Medulla oblongata (tissue), 1 donor: ENCODE results near the gene SNAP29.
"Not testable (repeated sequence)": the region's sequence is repeated elsewhere in the genome, so short reads cannot be mapped to it uniquely, and the experiment has no call there.

Experiments
- DNase-seq: peaks from one replicate; pipeline ENCODE4 v3.0.0-alpha.2; 2015; ENCODE audit errors: extremely low spot score

SNAP29 gene

DNA sequence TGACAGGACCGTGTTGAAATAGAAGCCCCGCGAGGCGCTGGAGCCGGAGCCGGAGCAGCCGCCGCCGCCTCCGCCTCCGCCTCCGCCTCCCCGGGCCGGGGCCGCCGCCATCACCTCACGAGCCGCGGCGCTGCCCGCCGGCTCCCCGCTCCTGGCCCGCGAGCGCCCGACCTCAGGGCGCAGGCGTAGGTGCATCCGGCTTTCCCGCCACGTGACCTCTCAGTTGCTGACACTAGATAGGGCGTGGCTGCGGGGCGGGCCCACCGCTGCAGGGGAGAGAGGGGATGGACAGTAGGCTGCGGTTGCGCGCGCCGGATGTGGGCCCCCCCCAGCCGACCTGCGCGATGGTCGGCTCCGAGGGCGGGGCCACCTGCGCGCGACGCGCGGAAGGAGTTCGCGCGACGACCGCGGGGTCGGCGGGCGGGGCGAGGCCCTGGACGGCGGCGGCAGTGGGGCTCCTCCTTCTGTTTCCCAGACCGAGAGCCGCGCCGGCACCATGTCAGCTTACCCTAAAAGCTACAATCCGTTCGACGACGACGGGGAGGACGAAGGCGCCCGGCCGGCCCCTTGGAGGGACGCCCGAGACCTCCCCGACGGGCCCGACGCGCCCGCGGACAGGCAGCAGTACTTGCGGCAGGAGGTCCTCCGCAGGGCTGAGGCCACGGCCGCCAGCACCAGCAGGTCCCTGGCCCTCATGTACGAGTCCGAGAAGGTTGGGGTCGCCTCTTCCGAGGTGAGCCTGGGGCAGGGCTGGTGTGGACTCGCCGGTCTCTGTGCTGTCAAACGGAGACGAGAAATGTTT lies at the start of gene SNAP29, which contains the start of gene PI4KA:
TSS of gene SNAP29 (plus strand) at position 393 of the 802 bp plus-strand sequence. CDS start at position 497, 104 bp downstream.
TSS of gene PI4KA (minus strand) at position 197 of the 802 bp plus-strand sequence. CDS start at position 111, 86 bp downstream.
- peak; percentile 98 for DNase-seq

DNA sequence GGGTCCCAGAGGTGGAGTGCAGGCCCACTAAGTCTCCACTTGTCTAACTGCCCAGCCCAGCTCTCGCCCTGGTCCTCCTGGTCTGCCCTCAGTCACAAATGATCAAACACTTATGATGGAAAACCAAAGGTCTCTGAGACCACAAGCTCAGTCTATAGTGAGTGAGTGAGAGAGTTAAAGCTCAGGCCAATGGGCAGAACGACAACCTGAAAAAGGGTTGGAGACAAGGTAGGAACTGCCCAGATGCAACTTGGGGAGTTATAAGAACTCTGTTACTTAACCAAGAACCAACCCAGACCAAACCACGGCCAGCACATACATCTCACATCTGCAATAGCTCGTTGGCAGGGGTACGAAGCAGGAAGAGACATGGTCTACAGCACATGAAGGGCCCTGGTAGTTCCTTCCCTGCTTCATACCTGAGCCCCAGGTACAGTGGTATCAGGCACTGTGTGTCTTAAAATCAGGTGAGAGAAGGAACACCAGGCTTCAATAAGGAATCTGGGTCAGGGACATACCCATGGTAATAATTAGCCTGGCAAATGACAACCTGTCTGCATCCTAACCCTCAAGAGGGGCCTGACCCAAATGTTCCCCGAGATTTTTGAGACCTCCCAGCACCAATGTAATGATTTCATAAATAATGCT lies 49.1 kb upstream of the SNAP29 start:
- DNase-seq = no peak

DNA sequence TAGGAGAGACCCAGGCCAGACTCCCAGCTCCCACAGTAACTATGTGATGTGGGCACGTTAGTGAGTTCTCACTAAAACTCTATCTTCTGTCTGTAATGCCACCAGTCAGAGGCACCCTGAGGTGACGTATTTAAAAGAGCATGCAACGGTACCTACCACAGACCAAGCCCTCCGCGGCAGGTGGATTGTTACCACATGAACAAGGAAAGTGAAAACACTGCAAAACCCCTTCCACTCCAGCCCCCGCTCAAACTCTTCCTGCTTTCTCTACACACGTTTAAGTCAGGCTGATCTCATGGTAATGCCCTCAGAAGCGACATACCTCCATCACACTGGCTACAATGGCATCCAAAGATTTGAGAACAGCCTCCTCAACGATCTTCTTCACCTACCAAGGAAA lies 48.2 kb upstream of the SNAP29 start:
- DNase-seq = no peak

DNA sequence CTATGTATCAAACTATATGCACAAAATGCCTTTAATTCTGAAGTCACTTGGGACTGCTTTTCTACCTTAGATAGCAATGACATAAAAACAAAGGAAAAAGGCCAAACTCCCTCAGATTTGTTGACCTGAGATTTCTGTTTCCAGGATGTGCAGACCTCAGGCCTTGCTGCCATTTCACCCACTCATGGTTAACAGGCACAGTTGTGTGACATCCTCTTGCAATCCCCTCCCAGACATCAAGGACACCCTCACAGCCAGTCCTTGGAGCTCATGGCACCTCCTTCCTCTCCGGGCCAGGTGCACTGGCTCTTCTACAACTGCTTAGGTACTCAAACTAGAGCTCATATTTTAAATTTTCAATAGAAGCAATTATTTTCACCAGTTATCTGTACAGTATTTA lies 47.6 kb upstream of the SNAP29 start:
- DNase-seq = no peak

DNA sequence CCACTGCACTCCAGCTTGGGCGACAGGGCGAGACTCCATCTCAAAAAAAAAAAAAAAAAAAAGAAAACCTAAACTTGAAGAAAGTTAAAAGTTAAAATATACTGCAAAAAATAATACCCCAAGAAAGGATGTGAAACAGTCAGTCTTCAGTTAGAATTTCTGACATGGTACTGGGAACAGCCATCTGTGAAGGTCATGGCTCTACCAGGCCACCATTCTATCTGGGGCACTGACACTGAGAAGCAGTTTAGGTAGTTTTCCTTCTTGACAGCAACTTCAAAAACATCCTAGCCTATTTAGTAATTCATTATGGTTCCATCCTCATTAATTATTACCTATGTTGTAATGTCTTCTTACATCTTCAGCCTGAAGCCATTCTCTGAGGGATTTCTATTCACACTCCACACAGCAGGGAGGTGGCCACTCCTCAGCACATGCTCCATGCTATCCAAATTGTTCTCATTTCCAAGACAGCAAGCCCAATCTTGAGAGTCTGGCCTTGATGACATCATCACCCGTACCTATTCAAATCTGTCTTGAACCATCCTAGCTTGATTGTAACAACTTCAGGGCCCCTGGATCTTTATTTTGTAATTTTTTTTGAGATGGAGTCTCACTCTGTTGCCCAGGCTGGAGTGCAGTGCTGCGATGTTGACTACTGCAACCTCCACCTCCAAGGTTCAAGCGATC lies 46.7 kb upstream of the SNAP29 start:
- DNase-seq = no peak

DNA sequence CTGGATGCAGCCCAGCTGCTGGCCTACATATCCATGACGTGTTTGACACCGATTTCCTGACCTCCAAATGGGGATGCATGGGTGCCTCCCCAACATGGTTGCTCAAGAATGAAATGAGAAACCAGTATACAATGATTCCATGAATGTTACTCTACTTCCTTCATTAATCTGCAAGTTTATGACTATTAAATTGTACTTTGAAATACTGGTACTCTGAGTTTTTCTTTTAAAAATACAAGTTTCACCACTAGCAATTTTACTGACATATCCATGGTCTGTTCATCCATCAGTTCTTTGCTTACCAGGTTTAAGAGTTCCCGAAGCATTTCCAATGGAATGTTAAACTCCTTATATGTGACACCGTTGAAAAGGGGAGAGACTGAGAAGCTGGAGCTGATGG lies 45.8 kb upstream of the SNAP29 start:
- no peak for DNase-seq

DNA sequence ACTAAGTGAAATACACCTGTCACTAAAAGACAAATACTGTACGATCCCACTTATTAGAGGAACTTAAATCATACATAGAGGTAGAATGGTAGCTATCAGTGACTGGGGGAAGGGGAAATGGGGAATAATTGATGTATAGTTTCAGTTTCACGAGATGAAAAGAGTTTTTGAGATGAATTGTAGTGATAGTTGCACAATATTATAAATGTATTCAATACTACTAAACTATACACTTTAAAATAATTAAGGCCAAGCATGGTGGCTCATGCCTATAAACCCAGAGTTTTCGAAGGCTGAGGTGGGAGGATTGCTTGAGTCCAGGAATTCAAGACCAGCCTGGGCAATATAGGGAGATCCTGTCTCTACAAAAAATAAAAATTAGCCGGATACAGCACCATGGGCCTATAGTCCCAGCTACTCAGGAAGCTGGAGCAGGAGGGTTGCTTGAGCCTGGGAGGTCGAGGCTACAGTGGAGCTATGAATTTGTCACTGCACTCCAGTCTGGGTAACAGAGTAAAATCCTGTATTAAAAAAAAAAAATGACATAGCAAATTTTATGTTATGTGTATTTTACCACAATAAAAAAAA lies 44.5 kb upstream of the SNAP29 start:
- DNase-seq = no peak

DNA sequence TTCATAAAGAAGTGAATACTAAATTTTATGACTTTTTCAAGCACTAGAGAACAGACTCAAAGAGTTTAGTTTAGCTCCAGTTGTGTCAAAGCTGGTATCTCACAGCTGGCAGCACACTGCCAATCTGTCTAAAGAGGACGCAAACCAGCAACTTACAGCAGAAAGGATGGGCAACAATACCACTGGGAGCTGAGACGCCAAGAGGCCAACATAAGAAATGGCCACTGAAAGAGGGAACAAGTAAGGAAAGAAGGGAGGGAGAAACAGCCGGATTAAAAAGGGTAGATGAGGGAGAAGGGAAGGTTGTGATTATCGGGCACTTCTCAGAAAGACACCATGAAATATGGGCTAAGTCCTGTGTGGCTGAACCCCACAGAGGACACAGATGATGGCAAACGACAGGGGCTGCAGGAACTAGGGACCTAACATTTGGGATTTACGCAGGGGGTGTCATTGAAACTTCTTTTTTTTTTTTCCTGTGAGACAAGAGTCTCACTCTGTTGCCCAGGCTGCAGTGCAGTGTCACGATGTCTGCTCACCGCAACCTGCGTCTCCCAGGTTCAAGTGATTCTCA lies 43.2 kb upstream of the SNAP29 start:
- no peak for DNase-seq

DNA sequence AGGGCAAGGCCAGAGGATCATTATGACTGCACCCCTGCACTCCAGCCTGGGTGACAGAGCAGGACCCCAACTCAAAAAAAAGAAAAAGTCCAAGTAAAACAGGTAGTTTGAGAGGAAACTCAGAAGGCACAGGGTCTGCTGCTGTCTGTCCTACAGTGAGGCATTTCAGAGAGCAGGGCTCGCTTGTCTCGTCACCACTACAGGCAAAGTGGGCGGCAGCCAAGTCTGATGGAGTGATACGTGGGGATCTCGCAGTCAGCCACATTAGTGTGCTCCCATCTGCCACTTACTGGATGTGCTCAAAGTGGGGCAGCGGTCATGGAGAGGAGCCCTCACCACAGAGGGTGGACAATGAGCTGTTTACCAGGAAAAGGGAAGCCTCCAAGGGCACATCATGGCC lies 42.2 kb upstream of the SNAP29 start:
- DNase-seq = no peak

DNA sequence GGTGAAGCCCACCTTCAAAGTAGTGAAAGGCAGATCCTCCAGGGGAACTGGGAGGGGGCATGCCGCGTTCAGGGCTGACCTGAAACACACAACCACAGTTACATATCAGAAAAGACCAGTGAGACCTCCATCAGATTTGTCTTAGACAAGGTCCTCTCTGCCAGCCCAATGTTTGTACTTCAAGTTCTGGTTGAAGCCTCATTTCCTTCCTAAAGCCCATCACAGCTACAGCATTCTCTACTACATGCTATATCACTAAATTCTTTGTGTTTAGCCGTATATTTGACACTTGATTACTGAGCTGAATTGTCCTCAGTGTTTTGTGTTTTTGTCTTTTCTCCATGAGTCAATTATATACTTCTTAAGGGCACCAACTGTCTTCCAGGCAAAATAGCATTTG lies 40.3 kb upstream of the SNAP29 start:
- no peak for DNase-seq

DNA sequence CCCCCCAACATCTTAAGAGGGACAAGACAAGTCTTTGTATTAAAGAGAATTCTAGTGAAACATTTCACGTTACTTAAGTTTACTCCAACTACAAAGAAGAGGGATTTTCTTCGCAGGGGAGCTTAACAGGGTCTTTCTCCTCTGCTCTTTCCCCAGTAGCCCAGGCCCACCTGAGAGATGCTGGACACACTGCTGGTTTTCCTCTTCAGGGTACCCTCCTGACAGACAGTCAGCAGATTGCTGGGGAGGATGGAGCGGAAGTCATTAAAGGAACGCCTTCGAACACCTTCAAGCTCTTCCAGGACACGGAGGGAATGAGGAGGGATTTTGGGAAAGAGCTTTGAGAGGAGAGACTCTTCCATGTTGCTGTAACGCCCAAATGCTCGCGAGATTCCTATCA lies 39.3 kb upstream of the SNAP29 start:
- no peak for DNase-seq

DNA sequence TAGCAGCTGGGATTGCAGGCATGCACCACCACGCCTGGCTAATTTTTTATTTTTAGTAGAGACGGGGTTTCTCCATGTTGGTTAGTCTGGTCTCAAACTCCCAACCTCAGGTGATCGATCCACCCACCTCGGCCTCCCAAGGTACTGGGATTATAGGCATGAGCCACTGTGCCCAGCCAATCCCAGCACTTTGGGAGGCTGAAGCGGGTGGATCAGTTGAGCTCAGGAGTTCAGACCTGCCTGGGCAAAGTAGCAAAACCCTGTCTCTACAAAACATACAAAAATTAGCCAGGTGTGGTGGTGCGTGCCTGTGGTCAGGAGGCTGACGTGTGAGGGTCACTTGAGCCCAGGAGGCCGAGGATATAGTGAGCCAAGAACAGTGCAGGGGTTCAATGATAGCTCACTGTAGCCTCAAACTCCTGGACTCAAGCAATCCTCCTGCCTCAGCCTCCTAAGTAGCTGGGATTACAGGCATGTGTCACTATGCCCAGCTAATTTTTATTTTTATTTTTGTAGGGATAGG lies 37.0 kb upstream of the SNAP29 start:
- not testable (repeated sequence) for DNase-seq

DNA sequence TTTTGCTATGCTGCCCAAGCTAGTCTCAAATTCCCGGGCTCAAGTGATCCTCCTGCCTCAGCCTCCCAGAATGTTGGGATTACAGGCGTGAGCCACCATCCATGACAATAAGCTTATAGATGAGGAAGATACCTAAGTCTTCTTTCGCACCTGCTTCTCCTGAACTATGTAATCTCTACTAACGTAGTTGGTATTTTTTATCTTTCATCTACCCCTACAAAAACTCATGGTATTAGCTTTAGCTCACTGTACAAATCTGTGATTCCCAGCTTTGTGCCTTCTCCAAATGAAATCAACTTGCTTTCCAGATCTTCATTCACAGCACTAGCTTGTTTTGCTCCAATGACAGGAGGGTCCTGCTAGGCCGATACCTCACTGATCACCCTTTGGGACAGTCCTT lies 36.6 kb upstream of the SNAP29 start:
- no peak for DNase-seq

DNA sequence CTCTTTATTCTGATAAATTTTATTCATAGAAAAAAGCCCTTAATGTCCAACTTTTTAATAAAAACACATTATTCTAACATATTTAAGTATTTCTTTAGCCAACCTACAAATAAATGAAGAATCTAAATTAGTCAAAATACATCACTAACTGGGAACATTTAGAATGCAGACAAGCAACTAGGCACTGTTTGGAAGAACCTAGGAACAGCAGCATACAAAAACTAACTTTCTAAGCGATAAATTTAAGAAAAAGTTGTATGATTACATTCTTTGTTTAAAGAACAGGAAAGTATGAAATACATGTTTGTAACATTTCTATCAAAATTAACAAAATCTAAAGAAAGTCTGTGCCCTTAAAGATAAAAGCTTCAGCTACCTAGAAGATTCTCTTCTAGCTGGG lies 35.5 kb upstream of the SNAP29 start:
- no peak for DNase-seq

DNA sequence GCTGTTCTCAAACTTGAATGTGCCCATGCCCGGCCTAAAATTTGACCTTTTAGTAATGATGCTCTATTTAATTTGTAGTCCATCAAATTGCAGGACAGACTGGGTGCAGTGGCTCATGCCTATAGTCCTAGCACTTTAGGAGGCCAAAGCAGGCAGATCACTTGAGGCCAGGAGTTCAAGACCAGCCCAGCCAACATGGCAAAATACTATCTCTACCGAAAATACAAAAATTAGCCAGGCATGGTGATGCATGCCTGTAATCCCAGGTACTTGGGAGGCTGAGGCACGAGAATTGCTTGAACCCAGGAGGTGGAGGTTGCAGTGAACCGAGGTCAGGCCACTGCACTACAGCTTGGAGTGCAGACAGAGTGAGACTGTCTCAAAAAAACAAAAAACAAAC lies 33.6 kb upstream of the SNAP29 start:
- DNase-seq = not testable (repeated sequence)

DNA sequence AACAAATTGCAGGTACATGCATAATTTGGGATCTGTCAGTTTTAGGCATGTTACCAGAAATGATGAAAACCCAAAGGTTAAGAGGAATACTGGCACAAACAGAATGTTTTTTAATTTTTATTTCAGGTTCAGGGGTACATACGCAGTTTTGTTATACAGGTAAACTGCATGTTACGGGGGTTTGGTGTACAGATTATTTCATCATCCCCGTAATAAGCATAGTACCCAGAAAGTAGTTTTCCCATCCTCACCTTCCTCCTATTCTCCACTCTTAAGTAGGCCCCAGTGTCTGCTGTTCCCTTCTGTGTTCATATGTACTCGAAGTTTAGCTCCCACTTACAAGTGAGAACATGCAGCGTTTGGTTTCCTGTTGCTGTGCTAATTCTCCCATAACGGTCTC lies 33.2 kb upstream of the SNAP29 start:
- no peak for DNase-seq

DNA sequence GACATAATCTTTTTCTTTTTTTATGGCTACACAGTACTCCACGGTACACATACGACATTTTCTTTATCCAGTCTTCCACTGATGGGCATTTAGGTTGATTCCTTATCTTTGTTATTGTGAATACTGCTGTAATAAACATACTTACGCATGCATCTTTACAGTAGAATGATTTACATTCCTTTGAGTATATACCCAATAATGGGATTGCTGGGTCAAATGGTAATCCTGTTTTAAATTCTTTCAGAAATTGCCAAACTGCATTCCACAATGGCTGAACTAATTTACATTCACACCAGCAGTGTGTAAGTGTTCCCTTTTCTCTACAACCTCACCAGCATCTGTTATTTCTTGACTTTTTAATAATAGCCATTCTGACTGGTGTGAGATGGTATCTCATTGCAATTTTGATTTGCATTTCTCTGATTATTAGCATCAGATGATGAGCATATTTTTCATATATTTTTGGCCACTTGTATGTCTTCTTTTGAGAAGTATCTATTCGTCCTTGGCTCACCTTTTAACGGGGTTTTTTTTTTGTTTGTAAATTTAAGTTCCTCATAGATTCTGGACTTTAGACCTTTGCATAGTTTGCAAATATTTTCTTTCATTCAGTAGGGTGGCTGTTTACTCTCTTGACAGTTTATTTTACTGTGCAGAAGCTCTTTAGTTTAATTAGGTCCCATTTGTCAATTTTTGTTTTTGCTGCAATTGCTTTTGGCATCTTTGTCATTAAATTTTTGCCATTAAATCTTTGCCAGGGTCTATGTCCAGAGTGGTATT lies 32.2 kb upstream of the SNAP29 start:
- DNase-seq = not testable (repeated sequence)

DNA sequence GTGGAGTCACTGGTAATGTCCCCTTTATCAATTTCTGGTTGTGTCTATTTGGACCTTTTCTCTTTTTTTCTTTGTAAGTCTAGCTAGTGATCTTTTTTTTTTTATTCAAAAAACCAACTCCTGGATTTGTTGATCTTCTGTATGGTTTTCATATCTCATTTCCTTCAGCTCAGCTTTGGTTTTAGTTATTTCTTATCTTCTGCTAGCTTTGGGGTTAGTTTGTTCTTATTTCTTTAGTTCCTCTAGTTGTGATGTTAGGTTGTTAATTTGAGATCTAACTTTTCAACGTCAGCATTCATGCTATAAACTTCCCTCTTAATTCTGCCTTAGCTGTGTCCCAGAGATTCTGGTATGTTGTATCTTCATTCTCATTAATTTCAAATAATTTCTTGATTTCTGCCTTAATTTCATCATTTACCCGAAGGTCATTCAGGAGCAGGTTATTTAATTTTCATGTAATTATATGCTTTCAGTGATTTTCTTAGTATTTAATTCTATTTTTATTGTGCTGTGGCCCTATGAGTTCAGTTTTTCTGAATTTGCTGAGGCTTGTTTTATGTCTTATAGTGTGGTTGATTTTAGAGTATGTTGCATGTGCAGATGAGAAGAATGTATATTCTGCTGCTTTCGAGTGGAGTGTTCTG lies 29.2 kb upstream of the SNAP29 start:
- no peak for DNase-seq

DNA sequence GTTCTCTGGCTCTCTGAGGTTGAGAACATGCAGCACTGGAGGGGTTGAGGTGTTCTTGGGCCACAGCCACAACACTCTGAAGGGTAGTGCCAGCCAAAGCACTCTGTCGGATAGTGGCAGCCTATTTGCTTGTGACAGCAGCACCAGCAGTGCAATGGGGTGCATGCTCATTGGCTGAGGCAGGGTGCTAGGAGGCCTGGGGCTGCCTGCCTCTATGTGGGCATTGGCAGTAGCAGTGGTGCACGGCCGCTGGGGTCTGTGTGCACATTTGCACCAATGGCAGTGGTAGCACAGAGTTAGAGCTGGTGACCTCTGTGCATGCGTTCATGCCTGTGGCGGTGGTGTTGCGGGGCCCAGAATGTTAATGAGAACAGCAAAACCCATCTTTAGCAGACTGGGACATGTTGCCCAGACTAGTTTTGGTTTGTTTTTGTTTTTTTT lies 25.6 kb upstream of the SNAP29 start:
- no peak for DNase-seq

DNA sequence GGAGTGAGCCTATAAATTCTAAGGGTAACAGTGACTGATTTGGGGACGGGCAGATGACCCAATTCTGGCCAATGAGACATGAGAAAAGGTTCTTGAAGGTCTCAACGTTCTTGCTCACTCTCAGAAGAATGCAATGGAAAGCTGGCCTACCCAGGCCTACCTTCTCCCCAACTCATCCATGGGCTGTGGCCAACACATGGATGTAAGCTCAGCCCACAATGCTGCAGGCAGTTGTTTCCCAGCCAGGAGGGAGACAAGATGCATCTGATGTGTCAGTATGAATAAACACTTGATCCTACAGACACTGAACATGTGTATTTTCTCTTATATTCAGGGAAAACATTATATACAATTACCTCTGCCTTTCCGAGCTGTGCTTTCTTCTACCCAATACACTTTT lies 24.6 kb upstream of the SNAP29 start:
- no peak for DNase-seq
